ENCODE data around the gene OTOG.
A peak's percentile ranks its signal among the peaks of the same experiment; 100 is the strongest.

OTOG gene

DNA sequence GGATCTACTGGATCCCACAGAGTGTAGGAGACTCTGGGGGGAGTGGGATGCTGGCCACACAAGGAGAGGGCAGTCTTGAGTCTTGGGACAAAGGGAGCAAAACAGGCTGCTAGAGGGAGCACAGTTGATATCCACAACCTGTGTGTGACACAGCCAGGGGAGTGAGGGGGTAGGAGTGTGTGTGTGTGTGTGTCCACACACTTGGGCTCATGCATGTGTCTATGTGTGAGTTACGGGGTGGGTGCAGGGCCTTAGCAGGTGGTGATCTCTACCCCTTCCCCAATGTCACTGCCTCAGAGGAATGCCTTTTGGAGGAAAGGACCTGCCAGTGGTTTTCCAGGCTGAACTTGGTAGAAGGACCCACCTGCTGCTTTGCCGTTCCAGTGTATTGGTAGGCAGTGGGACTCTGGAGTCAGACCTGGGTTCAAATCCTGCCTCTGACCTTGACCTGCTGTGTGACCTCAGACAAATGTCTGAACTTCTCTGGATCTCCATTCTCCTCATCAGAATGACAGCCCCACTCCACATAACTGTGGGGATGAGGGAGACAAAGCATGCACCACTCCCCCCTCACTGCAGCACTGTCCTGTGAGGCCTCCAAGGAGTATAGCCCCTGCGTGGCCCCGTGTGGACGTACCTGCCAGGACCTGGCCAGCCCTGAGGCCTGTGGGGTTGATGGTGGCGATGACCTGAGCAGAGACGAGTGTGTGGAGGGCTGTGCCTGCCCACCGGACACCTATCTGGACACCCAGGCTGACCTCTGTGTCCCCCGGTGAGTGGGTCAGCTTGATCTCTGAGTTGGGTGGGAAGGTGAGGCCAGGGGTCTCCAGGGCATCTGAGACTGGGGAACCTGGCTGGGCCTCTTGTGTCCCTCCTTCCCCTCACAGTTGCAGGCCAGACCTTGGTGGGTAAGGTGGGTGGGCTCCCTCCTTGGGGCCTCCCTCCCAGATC, 27.4 kb downstream of the OTOG start:
- intact Hi-C loops (cut with DNase I), result no loop called here
- peak in 3 of 42 donors; percentile 6 to 8 (median 7) for DNase-seq

DNA sequence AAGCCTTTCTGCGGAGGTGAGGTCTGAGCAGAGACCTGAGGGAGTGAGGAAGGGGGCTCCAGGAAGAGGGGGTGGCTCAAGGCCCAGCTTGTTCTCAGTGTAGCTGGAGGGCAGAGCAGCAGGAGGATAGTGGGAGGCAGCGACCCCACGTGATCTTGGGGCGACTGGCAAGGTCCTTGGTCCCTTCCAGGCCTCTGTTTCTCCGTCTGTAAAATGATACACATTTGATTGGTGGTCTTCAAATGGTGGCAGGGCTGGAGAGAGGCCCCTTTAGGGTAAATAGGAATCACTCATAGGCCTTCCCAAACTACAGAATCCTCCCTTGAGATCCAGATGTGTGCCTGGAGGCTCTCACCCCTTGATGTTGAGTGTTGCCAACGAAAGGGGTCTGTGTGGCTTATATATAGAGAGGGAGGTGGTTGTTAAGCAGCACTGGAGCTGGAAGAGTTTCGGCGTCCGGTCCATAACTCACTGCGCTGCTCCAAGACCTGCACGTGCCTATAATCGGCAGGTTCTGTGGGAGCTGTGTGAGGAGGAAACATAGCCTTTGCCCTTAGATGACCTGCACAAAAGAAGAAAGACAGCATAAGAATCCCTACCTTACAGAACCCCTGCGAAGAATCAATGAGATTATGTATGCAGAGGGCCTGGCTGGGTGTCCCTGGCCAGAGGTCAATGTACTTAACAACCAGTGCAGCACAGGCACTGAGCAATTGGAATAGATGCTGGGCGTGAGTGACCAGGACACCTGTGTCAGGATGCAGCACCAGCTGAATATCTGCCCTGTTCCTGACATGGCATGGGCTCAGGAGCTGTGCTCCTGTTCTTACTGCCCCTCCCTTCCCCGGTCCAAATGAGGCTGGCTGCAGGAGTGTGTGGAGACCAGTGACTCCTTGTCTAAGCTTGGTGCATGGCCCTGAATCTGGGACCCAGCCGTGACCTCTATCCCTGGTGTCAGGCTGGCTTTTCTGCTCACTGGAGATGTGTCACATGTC, 28.7 kb downstream of the OTOG start:
- intact Hi-C loops (cut with DNase I), result no loop called here
- DNase-seq, result peak in 1 of 42 donors; percentile 10

DNA sequence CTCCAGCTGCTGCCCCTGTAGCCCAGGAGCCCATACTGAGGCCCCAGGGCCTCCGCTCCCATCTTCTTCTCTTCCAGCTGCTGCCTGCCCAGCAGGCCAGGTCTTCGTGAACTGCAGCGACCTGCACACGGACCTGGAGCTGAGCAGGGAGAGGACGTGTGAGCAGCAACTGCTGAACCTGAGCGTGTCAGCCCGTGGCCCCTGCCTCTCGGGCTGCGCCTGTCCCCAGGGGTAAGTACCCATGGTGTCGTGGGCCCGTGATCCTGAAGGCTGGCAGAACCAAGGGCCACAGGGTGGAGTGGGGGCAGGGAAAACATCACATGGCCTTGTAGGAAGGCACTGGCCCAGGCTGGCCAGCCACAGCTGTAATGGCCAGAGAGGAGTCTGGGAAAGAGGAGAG, 31.2 kb downstream of the OTOG start:
- peak in 1 of 42 donors; percentile 9 for DNase-seq
- intact Hi-C loops (cut with DNase I), result no loop called here

DNA sequence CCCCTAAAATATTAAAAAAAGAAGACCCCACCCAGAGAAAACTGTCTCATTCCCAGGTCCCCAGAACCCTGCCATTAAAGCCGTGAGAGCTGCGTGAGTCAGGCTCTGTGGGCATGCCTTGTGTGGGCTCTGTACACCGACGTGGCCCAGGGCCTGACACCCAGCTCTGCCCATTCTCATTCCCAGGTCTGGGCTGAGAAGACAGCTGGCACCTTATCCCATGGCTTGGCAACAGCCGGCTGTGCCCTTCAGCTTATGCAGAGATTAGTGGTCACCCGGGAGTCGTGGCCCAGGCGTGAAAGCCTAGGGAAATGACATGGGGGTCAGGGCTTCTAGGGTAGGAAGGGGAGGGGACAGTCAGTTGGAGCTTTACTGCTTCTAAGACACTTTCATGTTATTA, 31.9 kb downstream of the OTOG start:
- DNase-seq, result peak in 1 of 42 donors; percentile 19
- intact Hi-C loops (cut with DNase I), result no loop called here

DNA sequence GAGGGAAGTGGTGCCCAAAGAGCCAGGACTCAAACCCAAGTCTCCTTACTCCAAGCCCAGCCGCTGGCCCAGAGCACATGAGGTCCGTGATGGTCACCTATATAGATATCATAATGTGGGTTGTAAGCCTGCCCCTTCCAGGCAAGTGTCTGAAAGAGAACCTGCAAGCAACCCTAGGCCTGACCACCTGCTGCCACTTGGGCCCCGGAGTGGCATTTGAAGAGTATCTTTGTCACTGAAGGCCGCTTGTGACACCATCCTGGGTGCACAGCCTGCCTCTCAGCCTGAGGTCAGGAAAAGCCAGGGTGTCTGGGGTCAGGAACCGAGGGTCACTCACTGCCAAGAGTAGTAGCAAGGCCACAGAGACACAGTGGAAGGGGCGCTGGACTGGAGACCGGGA, 32.4 kb downstream of the OTOG start:
- intact Hi-C loops (cut with DNase I), result no loop called here
- peak in 1 of 42 donors; percentile 25 for DNase-seq

DNA sequence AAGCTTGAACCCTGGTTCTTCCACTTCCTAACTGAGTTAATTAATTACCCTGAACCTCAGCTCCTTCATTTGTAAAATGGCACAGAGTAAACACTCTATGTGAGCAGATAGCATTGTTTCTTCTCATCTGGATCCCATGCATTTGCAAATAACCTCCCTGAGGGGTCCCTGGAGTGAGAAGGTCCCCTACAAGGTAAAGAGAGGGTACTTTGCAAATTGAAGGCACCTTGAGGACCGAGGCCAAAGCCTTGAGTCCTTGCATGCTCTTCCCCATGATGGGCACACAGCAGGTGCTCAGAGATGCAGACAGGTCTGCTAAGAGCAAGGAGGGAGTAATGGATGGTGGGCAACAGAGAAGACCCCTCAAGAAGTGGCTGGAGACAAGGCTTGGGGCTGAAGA, 33.2 kb downstream of the OTOG start:
- no peak for DNase-seq
- intact Hi-C loops (cut with DNase I), result no loop called here

DNA sequence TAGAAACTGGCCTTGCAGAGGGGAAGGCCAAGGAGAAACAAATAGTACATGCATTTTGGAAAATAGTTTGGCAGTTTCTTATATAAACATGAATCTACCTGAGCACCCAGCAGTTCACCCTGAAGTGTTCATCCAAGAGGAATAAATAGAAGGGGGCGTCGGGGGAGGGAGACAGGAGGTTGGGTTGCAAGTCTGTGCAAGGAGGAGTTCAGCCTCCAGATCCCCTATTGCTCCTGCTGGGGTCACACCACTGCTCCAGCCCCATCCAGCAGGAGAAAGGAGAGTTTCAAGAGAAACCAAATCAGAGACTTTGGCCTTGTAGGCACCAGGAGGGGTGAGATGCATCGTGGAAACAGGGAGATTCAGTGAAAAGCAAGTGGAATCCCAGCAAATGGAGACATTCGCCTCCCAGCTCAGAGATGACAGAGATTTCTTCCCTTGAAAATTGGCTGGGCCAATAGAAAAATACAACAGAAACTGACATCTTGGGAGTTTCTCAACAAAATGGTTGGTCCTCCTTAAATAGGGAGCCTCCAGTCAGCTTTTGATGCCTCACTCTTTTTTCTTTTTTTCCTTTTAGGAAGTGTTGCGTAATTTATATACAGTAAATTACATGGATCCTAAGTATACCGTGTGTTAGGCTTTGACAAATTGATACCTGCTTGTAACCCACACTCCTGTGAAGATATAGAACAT, 34.1 kb downstream of the OTOG start:
- intact Hi-C loops (cut with DNase I), result no loop called here
- peak in 1 of 42 donors; percentile 5 for DNase-seq

DNA sequence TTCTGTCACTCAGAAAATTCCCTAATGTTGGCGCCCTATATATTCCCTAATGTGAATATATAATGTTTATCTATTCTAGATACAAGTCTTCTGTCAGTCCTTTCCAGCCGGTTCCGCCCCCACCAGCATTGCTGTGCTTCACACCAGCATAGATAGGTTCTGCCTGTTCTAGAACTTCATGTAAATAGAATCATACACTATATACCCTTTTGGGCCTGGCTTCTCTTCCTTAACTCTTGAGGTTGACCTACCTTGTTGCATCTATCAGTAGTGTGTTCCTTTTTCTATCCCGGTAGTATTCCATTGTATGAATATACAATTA, 34.6 kb downstream of the OTOG start:
- peak in 2 of 42 donors; percentile 22 to 34 for DNase-seq
- intact Hi-C loops (cut with DNase I), result no loop called here

DNA sequence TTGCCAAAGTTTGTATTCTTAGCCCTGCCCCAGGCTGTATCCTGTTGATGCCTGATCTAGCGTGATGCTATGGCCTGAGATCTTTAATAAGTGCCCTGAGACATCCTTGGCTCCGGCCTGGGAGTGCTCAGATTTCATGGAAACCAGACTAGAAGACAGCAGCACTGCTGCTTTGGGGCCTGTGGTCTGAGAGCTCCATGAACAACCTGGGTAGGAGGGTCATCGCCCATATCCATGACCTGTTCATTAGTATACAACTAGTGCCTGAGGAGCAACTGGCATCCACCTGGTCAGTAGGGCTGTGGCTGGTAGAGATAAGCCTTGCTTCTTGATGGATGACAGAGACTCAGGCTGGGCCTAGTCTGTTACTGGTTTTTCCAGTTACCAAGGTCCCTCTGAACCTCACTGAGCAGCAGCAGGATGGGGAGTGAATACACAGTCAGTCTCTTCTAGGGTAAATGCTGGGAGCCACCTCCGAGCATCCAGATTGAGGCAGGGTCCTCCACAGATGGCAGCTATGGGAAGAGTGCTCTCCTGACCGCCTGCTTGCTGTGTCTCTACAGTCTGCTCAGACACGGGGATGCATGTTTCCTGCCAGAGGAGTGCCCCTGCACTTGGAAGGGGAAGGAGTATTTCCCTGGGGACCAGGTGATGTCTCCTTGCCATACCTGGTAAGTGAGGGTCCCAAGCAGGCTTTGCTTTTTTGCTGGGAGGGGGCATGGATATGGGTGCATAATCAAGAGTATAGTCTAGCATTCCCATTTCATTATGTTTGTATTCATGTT, 39.0 kb downstream of the OTOG start:
- intact Hi-C loops (cut with DNase I), result no loop called here

DNA sequence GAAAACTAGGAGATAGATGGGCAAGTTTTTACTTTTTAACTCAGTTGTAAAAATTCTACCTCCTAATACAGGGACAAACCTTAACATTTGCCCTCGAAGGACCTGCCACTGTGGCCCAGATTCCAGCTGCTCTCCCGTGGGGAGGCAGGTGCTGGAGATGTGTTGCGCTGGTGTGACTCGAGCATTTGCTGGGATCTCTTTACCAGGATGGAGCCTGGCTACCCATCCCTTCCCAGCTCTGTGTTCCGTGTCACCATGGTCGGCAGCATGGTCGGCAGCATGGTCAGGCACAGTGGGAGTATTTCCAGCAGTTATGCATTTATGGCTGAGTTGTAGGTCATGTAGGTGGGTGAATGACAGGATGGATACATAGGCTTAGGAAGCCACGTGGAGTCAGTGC, 41.1 kb downstream of the OTOG start:
- intact Hi-C loops (cut with DNase I), result no loop called here
- peak in 5 of 42 donors; percentile 2 to 15 (median 5) for DNase-seq

More for the DNA sequence above, 39.0 kb downstream of the OTOG start:
- peak in 6 of 42 donors; percentile 1 to 23 (median 4) for DNase-seq

DNA sequence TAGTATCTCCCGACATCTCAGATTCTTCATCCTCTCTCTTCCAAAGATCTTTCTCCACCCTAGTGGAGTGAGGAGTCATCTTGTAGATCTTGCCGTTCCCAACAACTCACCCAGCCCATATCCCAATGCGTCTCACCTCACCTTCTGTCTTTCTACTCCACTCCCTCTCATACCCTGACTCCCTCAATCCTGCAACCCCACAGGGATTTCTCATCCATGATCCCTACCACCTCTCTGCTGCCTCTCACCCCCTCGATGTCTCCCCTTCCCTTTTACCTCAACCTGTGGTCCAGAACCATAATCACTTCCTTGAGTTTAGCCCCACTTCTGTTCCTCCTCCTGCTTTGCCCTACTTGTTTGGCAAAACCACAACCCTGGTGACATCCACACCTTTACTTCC, 41.7 kb downstream of the OTOG start:
- intact Hi-C loops (cut with DNase I), result no loop called here
- peak in 2 of 42 donors; percentile 0 to 5 for DNase-seq

DNA sequence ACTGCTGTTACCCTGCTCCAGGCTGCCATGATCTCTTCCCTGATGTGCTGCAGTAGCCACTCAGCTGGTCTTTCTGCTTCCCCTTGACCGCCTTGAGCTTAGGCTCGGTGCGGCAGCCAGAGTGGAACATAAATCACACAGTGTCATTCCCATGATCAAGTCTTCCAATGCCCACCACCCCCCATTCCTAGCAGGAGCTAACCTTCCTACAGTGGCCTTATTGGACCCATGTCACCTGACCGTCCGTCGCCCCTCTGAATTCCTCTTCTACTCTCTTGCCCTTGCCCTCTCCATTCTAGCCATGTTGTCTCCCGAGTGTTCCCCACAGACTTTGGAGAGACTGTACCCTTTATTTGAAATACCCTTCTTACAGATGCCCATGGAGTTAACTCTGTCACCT, 43.4 kb downstream of the OTOG start:
- DNase-seq, result peak in 1 of 42 donors; percentile 4
- intact Hi-C loops (cut with DNase I), result no loop called here

DNA sequence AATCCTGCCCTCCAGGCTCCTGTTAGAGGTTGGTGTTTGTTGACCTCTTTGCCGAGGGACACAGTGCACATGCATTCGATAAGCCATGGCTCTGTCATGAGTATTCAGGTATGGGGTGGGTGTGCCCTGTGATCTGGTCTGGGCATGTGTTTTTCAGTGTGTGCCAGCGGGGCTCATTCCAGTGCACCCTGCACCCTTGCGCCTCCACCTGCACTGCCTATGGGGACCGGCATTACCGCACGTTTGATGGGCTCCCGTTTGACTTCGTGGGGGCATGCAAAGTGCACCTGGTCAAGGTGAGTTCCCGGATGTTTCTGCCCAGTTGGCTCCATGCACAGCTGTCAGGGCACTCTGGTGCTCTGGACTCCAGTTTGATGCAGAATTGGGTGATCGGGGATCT, 44.2 kb downstream of the OTOG start:
- intact Hi-C loops (cut with DNase I), result no loop called here
- DNase-seq, result peak in 2 of 42 donors; percentile 3

DNA sequence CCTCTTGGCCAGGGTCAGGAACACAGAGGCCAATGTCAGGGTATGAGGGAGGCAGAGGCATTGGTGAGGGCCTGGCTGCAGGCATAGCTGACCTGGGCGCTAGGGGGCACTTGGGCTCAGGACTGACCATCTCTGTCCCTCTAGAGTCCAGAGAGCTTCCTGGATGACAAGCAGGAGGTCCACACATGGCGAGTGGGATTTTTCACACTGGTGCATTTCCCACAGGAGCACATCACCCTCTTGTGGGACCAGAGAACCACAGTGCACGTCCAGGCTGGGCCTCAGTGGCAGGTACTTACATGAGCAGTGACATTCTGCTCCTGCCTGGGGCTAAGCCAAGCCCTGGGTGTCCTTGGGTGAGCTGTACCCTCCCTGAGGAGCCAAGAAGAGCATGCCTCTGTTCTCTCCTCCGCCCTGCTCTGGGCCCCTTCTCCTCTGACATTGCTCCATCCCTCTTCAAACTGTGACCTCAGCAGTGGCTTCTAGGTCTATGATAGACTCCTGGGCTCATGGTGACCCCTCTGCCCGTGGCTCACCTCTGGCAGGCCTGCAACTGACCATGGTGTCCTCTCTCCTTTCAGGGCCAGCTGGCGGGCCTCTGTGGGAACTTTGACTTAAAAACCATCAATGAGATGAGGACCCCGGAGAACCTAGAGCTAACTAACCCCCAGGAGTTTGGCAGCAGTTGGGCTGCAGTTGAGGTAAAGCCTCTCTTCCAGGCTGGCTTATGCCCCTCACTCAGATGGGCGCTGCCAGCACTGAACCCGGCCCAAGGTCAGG, 46.6 kb downstream of the OTOG start:
- intact Hi-C loops (cut with DNase I), result no loop called here
- peak in 10 of 42 donors; percentile 1 to 27 (median 4) for DNase-seq

DNA sequence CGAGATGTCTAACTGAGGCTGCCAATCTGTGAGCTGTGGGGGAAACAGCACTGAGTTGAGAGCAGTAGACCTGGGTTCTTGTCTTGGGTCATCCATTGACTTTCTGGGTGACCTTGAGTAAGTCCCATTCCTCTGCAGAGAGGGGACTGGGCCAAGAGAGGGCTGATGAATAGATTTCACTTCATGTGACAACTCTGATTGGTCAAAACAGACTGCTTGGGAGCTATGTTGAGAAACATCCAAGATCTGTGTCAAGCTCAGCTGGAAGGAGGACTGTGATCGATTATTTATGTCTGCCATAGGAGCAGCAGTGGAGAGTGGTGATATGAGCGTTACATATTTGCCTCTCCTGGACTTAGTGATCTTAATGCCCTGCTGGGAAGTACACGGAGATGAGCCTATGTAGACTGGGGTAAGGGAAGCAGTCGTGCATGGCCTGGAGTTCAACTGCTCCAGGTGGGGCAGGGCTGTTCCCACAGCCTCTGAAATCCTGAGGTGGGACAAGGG, 47.7 kb downstream of the OTOG start:
- DNase-seq, result peak in 3 of 42 donors; percentile 2 to 4 (median 4)
- intact Hi-C loops (cut with DNase I), result loop anchor here (5.0 kb wide), 1 partner anchor 388 kb away; no protein-coding TSS in a partner anchor

DNA sequence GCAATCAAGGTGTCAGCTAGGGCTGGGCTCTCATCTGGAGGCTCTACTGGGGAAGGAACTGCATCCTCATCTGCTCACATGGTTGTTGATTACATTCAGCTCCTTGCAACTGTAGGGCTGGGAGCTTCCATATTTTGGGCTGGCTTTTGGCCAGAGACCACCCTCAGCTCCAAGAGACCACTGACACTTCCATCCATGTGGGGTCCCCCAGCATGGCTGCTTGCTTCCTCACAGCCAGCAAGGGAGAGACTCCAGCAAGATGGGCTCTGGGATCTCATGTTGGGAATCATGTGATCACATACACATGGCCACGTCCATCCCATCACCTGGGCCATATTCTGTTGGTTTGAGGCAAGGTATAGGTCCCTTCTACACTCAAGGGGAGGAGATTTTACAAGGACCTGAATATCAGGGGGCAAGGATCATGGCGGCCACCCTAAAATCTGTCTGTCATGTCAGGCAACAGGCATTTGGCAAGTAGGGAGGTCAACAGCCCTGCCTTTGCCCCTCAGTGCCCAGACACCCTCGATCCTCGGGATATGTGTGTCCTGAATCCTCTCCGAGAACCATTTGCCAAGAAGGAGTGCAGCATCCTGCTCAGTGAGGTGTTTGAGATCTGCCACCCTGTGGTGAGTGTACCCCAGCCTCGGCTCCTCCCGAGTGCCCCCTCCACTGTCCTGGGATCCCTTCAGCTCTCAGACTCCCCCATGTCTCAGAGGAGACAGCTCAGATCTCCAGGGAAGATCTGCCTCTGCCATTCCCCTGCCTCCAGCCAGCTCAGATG, 48.7 kb downstream of the OTOG start:
- intact Hi-C loops (cut with DNase I), result loop anchor here (5.0 kb wide), 1 partner anchor 387 kb away; no protein-coding TSS in a partner anchor
- peak in 18 of 42 donors; percentile 1 to 37 (median 7) for DNase-seq
